Stimulated activated CD4-positive, alpha-beta T cell treated with anti-CD3 and anti-CD28 coated beads, Interleukin-2, amount 100 ng/mL, for 24 hours (primary cell): ENCODE measurements around the gene ANTKMT.
"Not testable (repeated sequence)": the region's sequence is repeated elsewhere in the genome, so short reads cannot be mapped to it uniquely, and the experiment has no call there.

ENCODE experiments used
- DNase-seq, 2 donors: peaks; one replicate each; pipeline ENCODE4 v3.0.0-alpha.2; 2020

The ANTKMT gene

DNA sequence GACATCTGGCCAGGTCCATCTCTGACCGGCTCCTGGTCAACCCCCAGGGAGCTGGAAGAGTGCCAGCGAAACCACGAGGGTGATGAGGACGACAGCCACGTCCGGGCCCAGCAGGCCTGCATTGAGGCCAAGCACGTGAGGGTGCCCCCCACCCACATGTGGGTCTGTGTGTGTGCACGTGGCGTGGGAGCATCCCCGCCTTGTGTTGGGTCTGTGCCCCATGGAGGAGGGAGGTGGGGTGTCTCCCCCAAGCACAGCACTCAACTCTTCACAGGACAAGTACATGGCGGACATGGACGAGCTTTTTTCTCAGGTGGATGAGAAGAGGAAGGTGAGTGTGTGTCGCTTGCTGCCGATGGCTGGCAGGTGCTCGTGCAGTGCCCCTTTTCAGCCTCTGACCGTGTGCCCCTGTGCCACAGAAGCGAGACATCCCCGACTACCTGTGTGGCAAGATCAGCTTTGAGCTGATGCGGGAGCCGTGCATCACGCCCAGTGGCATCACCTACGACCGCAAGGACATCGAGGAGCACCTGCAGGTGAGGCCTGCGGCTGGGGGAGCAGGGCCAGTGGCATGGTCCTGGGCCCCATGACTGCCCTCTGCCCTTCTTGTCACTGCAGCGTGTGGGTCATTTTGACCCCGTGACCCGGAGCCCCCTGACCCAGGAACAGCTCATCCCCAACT is 39.1 kb upstream of the ANTKMT start:
- no peak for DNase-seq

GRCh38 chr16:682493-683395 is 38.2 kb upstream of the ANTKMT start:
- DNase-seq, result no peak

GRCh38 chr16:683396-684070 is 37.4 kb upstream of the ANTKMT start:
- DNase-seq, result no peak

- peak; percentile 98 to 99 for DNase-seq
Measured at GRCh38 chr16:684071-684794, 36.7 kb upstream of the ANTKMT start, which contains the start of gene JMJD8. Gene JMJD8 (minus strand): TSS chr16:684334. CDS start chr16:684319, 15 bp downstream.

DNA sequence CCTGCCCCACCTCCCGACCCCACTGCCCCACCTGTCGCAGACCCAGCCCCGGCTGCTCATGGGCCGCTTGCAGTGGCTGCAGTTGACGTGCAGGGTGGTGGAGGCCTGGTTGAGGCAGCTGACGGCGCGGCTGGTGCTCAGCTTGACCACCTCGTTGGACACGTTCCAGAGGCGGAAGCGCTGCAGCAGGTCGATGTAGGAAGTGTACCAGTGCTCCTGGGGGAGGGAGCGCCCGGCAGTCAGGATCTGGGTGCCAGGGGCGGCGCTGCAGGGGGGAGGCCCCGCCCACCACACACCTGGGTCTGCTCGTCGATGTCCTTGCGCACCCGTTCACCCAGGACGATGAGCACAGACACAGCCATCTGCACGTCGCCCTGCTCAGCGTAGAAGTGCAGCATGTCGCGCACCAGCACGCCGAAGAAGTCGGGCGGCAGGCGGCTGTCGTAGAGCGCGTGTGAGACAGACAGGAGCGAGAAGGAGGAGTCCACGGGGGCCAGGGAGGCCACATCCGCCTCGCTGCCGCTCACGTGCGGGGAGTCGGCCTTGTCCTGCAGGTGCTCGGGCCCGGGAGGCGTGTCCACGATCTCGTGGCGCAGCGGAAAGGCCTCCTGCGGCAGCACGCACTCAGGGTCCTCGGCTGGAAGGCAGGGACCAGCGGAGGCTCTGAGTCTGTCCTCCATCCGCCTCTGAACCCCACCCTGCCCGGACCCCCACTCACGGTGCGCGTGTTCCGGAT is 35.8 kb upstream of the ANTKMT start:
- DNase-seq, result no peak

GRCh38 chr16:685967-686366 is 35.0 kb upstream of the ANTKMT start:
- DNase-seq, result no peak

DNA sequence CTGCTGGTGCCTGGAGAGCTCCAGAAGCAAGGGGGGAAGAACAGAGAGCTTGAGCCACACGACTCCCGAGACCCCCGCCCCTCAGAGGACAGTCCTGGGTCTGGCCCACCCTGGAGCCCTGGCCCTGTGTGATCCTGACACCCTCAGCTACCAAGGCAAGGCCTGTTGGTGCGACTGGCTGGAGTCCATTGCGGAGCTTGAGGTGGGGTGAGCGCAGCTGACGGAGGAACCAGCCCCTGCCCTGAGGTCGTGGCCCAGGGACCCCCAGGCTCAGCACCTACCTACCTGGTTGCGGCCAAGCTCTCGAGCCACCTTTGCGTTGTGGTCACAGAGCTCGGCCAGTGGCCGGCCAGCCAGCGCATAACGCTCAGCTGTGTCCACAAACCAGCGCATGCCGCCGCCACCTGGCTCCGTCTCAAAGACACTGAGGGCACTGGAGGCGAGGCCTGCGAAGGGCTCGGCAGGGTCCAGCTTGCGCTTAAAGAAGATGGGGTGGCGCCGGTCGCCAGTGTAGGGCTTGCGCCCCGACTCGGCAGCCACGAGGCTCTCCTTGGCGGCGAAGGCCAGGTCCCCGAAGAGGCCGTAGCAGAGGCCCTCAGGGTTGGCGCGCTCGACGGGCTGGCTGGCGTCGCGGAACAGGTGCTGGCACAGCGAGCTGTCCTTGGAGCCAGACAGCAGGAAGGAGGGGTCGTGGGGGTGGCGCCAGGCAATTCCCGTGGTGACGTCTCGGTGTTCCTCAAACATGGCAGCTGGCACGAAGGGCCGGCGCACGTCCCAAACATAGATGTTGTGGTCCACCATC is 34.3 kb upstream of the ANTKMT start:
- no peak for DNase-seq

GRCh38 chr16:687499-687898 is 33.4 kb upstream of the ANTKMT start:
- DNase-seq, result no peak

GRCh38 chr16:689175-689897 is 31.6 kb upstream of the ANTKMT start:
- DNase-seq, result no peak

DNA sequence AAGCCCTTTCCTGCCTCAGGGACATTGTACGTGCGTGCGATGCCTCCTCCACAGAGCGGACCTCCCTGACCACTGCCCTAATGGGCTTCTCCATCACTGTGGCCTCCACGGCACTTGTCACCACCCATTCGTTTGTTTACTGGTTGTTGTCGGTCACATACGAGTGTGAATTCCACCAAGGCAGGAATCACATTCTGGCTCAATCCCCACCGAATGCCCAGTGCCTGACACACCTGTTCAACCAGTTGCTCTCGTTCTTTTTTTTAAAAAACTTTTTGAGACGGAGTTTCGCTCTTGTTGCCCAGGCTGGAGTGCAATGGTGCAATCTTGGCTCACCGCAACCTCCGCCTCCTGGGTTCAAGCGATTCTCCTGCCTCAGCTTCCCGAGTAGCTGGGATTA is 29.7 kb upstream of the ANTKMT start:
- DNase-seq, result not testable (repeated sequence)

DNA sequence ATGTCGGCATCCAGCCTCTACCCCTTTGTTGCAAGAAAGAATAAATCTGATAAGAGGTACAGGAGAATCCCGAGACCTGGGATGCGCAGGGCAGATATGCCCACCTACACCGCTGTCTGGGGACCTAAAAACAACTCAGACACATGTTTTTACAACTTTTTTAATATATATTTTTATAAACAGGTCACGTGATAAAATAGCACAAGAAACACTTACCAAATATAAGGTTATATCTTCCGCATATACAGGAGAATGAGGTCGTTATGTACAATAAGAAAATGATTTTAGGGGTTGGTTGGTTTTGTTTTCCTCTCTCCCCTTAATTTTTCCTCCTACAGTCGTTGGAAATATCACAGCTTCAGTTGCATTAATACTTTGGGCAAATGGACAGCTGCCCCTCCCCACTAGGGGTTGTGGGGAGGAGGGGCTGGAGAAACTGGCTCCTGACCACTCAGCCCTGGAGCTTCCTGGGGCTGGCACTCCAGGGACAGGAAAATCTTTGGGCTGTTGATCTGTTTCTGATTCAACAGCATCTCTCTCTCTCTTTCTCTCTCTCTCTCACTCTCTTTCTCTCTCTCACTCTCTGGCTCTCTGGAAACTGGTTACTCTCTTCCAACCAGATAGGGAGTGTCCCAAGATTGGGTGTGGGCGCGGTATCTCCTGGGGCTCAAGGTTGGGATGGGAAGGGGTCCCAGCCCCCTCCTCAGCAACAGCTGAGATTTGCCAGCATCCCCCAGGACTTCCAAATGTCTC is 28.4 kb upstream of the ANTKMT start:
- DNase-seq, result no peak

DNA sequence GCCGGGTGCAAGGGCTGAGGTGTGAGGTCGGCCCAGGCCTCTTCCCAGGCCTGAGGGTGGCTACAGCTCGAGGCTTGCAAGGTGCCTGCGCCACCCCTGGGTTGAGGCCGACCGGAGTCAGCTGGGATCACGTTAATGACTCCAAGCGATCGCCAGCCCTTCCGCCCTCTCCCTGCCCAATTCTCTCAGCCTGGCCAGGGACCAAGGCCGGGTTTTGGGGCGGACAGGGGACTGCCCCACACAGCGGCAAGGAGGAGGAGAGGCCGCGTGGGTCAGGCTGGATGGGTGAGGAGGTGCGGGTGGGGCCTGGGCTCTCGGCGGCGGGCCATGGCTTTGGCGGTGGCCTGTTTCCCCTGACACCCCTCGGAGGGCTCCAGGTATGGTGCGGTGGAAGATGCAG is 27.6 kb upstream of the ANTKMT start:
- no peak for DNase-seq

DNA sequence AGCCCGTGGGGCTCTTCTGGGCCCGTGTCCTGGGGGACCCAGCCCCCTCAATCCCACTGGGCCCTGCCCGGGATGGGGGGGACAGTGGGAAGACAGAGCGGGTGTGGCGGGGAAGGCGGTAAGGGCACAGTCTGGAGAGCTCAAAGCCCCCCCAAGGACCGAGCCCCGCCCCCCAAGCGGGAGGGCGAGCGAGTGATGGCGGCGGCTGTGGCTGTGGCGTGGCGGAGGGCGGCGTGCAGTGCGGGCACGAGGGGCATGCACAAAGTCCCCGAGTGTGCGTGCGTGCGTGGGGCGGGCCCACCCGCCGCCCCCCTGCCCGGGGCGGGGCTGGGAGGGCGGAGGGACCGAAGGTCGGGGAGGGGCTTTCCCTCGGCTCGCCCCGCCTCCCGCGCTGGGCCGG is 27.2 kb upstream of the ANTKMT start:
- DNase-seq, result no peak

GRCh38 chr16:694187-694862 is 26.6 kb upstream of the ANTKMT start:
- no peak for DNase-seq

- no peak for DNase-seq
Measured at GRCh38 chr16:694863-695354, 26.0 kb upstream of the ANTKMT start.

DNA sequence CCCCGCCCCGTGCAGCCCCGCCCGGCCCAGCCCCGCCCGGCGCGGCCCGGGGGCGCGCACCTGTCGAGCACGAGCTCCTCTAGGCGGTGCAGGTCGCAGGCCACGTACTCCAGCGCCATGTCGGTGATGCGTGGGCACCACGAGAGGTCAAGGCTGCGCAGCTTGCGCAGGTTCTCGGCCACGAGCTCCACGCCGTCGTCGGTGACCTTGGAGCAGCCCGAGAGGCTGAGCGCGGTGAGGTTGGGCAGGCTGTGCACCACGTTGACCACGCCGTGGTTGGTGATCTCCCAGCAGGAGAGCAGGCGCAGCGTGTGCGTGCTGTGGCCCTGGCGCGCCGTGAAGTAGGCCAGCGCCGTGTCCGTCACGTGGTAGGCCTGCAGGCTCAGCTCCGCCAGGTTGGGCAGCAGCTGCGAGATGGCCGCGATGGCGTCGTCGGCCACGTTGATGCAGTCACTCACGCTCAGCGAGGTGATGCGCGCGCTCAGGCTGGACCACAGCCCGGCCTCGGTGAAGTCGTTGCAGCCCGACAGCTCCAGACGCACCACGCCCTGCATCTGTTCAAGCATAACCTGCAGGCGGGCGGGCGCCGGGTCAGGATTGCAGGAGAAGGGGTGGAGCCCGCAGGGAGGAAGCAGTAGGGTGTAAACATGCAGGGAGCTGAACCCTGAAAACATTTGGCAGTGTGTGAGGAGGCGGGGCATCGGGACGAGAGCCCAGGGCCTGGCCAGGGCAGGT is 25.4 kb upstream of the ANTKMT start:
- peak; percentile 74 to 75 for DNase-seq

GRCh38 chr16:698911-699671 is 21.9 kb upstream of the ANTKMT start:
- no peak for DNase-seq
